GM21360 (cell line): ENCODE measurements around the gene CCDC190.
"Not testable (repeated sequence)": the region's sequence is repeated elsewhere in the genome, so short reads cannot be mapped to it uniquely, and the experiment has no call there.

ENCODE experiments used
- ATAC-seq: cut with Tn5 transposase; IDR thresholded peaks from one replicate; pipeline ENCODE4 v1.9.1; 2021; ENCODE audit warnings: mild to moderate bottlenecking, moderate library complexity; ENCODE audit not compliant: unreplicated experiment

Gene CCDC190

GRCh38 chr1:162861101-162861500 is at the start of gene CCDC190:
CCDC190 (minus strand) TSS chr1:162861175; CDS start chr1:162859646, 1,529 bp downstream.
- ATAC-seq, result no peak

DNA sequence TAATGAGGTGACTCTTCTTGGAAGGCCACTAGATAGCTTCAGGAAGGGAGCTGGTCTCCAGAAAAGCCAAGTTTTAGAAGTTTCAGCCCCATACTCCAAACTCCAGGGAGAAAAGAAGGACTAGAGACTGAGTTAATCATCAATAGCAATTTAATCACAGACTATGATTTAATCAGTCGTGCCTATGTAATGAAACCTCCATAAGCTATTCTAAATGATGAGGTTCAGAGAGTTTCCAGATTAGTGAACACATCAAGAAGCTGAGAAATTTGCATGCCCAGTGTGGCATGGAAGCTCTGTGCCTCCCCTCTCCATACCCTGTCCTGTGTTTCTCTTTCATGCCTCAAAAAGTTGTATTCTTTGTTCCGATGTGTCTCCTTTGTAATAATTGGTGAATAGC is 49.2 kb upstream of the CCDC190 start:
- no peak for ATAC-seq

GRCh38 chr1:162908780-162909179 is 47.8 kb upstream of the CCDC190 start:
- ATAC-seq, result no peak

GRCh38 chr1:162908236-162908635 is 47.3 kb upstream of the CCDC190 start:
- no peak for ATAC-seq

DNA sequence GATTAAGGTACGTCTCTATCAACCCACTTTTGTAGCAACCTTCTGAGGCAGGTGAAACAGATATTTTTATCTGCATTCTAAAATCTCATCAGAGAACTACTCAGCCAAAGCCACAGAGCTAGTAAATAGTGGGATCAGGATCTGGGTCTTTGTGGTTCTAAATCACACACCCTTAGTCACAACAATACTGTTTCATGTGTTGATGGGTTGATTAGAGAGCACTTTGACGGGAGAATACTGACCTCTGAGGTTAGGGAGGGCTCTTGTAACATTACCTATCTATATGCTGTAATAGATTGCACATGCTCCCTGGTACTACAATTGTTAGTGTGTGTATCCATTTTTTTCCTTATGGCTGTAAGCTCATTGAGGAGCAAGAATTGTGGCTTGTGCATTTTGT is 45.5 kb upstream of the CCDC190 start:
- ATAC-seq, result no peak

GRCh38 chr1:162905174-162906158 is 44.5 kb upstream of the CCDC190 start:
- ATAC-seq, result no peak

DNA sequence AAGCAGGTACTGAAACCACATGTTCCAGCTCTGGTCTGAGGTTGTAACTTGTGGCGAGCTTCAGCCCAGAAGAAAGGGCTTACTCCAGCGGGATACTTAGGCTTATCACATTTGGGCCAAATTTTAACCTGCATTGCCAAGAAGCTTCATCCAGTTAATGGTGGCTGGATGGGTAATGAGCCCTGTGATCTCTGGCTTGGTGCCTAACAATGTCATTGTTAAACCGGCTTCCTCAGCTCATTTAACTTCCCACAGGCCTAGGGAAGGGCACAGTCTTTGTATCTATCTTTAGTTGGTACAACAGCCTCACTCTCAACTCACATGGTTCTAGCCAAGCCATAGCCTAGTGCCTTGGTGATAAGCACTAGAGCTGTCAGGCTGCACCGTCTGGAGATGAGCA is 43.6 kb upstream of the CCDC190 start:
- no peak for ATAC-seq

DNA sequence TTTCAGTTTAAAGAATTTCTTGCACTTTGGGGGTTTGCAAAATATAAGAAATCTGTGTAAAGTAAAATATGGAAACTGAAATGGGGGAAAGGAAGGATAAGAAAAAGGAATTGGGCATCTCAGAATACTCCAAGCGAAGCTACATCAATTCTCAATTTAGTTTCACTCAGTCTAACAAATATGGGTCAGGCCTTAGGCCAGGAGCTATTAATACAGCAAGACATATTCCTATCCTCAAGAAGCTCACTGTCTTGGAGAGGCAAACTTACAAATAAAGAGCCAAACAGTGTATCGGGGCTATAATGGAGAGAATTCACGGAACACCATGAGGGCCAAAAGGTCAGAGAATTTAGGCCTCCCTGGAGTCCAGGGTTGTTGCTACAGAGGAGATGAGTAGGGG is 43.0 kb upstream of the CCDC190 start:
- ATAC-seq, result no peak

DNA sequence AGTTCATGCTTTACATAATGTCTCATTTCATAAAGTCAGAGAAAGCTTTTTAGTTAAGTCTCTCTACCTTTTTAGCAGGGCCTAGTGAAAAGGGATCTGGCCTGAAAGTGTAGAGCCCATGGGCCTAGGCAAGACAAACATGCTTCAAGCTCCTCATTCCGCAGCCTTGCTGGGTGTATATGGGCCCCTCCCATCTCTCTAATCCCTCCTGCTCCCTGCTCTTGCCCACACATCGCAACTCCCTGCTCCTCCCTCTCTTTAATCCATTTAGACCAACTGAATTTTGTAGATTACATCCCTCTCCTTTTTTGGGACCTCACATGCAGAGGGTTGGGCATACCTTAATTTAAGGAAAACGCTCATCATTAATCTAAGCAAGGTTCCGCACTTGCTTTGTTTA is 42.3 kb upstream of the CCDC190 start:
- ATAC-seq, result no peak

DNA sequence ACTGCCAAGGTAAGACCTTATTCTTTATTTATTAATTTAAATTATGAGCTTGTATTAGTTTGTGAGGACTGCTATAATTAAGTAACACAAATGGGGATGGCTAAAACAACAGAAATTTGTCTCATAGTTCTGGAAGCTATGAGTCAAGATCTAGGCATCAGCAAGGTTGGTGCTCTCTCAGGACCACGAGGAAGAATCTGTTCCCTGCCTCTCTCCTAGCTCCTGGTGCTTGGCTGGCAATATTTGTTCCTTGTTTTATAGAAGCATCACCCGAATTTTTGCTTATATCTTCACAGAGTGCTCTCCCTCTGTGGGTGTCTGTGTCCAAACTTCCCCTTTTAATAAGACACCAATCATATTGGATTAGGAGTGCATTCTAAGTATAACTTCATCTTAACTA is 41.4 kb upstream of the CCDC190 start:
- ATAC-seq, result no peak

DNA sequence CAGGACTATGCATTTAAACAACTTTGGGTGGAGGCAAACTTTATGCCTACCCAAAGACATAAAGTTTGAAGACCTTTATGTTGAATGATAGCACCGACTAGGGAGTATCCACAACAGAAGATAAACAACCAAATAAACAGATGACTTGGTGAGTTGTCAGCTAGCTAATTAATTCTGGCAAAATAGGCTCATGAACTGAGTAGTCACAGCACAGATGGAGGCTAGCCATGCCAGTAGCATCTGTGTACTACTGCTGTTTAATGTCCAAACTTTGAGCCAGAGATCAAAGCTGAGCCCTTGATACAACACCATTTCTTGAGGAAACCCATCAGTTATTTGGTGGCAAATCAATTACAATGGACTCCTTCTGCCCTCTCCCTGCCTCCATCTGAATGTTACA is 40.3 kb upstream of the CCDC190 start:
- no peak for ATAC-seq

DNA sequence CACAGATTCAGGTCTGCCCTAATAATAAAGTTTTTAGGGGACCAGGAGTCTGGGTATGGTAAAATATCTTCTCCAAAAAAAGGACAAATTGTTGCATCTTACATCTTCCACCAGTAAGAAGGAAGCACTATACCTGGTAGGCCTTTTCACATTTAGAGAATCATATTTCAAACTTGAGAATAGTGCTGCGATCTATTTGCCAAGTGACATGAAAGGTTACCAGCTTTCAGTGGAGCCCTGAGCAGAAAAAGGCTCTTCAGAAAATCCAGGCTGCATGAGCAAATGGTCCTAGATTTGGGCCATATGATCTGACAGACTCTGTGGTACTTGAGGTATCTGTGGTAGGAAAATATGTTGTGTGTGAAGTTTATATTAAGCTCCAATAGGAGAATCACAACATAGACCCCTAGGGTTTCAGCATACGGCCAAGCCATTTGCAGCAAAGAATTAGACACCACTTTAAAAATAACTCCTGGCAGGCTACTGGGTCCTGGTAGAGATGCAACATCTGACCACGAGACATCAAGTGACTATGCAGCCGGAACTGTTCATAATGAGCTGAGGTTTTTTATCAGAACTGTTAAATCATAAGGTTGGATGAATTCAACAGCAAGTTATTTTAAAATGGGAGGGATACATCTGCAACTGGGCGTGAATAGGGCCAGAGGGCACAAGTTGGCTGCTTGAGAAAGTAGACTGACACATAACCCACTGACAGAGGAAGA is 38.6 kb upstream of the CCDC190 start:
- no peak for ATAC-seq

- no peak for ATAC-seq
Observed at GRCh38 chr1:162893612-162893908, 32.6 kb upstream of the CCDC190 start.

DNA sequence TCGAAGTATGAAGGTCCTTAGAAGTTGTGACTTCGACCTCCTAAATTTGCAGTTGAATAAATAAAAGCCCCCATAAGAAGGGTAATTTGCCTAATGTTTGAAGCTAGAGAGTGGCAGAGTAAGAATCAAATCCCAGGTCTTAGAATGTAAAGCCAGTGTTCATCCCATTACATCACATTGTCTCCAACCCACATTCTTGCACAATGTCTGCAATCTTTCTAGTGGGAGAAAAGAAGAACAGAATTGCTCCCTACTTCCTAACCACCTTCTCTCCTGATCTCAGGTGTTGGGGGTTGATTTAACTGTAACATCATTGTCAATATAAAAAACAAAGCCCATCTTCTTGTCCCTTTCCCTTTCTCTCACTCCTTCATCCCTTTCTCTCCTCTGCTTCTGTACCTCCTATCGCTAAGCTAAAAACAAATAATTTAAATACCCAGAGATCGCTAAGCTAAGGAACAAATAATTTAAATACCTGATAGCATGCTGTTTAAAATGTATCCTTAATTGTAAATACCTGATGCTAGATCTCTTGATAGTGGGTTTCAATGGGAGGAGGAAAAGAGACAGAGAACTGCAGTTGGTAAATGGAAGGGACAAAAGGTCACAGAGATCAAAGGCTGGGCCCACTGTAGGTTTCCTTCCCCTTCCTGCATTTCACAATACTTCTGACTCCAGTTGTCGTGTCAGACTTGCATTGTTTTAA is 32.1 kb upstream of the CCDC190 start:
- no peak for ATAC-seq

DNA sequence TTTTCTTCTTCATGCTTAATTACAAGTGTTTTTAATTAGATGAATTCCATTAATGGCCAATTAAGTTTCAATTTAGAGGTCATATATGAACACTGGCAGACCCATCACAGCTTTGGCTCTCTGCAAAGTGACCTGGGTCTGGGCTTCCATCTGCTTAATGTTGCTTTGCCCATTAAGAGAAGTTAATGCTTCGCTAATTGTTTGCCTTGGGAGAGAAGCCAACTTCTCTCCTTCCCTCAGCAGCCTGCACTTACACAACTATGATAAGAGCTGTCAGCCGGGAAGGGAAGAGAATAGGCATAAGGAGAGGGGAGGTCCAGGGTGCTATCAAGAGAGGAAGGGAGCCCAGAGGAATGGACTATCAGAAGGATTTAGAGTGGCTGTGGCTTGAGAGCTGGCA is 29.0 kb upstream of the CCDC190 start:
- no peak for ATAC-seq

DNA sequence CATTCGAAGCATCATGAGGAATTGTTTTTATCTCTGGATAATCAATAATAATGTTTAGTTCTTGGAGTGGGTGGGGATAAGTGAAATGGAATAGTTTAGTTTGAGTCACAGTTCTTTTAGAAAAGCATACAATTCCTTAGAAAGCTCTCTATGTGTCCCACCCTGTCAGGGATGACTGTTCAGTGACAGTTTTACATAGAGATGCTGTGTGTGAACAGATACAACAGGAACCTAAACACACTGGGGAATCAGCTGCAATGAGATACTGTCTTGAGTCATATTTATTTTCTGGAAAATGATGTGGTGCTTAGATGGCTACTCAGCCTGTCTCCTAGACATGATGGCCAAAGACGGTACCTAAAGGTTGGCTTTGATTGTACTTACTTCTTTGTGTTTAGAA is 25.7 kb upstream of the CCDC190 start:
- ATAC-seq, result no peak

- ATAC-seq, result no peak
Observed at GRCh38 chr1:162885265-162885664, 24.3 kb upstream of the CCDC190 start.

DNA sequence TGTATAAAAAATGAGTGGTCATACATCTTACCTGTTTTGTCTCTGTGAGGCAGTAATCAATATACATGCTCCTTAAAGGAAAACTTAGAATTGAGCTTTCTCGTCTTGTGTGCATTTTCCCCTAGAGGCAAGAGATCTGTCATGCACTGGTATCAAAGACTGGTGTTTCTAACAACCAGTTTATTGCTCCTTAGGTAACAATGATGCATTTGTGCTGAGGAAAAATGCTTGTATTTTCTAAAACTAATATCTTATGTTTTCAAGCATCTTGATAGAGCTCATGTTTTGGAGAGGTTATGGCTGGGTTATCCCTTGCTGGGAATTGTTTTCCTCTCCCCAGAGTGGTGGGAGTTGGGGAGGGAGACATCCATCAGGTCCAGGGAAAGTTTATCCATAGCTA is 23.9 kb upstream of the CCDC190 start:
- ATAC-seq, result no peak

DNA sequence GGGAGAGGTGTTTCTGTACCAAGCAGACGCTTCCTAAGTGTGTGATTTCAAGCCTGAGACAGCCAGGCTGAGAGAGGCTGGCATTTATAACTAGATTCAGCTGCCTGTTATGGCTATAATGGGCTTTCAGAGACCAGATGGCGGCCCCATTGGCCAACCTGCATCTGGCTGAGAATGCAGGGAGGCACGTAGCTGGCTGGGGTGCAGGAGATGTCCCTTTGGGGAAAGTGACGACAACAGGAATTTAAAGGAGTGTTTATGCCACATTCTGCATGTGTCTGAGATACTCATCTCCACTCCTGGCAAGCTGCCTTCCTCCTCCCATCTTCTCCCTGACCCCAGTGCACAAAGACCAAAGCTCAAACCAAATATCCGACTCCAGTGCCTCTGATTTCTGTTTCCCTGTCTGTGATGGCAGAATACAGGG is 21.3 kb upstream of the CCDC190 start:
- ATAC-seq, result no peak

DNA sequence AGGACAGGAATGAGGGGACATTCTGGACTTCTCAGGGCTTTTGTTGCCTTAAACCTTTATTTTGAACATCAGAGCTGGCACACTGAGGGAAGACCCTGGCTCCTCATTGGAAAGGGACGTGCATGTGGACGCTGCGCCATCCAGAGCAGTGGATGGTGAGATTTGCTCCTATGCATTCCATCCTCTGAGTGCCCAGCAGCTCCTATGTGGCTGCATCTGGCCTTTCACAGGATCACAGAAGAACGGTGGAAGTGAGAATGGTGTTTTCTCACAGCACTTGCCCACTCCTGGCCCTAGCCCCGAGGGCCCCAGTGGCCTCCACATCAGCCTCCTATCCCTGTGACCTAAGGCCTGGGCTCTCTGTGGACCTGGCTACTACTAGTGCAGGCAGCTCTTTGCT is 20.6 kb upstream of the CCDC190 start:
- ATAC-seq, result no peak

GRCh38 chr1:162880617-162881016 is 19.6 kb upstream of the CCDC190 start:
- not testable (repeated sequence) for ATAC-seq
